Activated T-cell treated with anti-CD3 and anti-CD28 coated beads, Interleukin-2, amount 50 U/mL, for 72 hours (primary cell): Measurements from ENCODE around the gene ADM. TPM values are rescaled to one million over a fixed set of nuclear protein-coding genes. Genes with fewer than 3 reads are reported as not detected.
A peak's percentile ranks its signal among the peaks of the same experiment; 100 is the strongest.

Experiments
- ATAC-seq, 2 donors: fragments of 150-1000 bp; cut with Tn5 transposase; replicated peaks in 1 of 2; 2 replicates each; pipeline ENCODE4 v1.10.0; 2021; ENCODE audit warnings: moderate library complexity in 2 of 2, mild to moderate bottlenecking in 1 of 2
- DNase-seq, 2 donors: peaks; one replicate each; pipeline ENCODE4 v3.0.0; 2021 to 2022; ENCODE audit warnings: mixed read lengths in 1 of 2
- H3K27ac Mint-ChIP-seq: one replicate; pipeline ENCODE4 v1.8.0; 2022; ENCODE audit warnings: mild to moderate bottlenecking, moderate library complexity, mixed read lengths
- H3K27me3 Mint-ChIP-seq: one replicate; pipeline ENCODE4 v1.8.0; 2022; ENCODE audit warnings: low read depth, mixed read lengths
- H3K36me3 Mint-ChIP-seq, 2 donors: one replicate each; pipeline ENCODE4 v1.8.0; 2022; ENCODE audit warnings: mixed read lengths in 2 of 2, mild to moderate bottlenecking in 1 of 2; ENCODE audit not compliant: insufficient read depth in 2 of 2
- H3K4me1 Mint-ChIP-seq: one replicate; pipeline ENCODE4 v1.8.0; 2022; ENCODE audit warnings: low read depth, mixed read lengths
- H3K4me3 Mint-ChIP-seq, 2 donors: one replicate each; pipeline ENCODE4 v1.8.0; 2022; ENCODE audit warnings: mild to moderate bottlenecking in 2 of 2, mixed read lengths in 2 of 2, moderate library complexity in 2 of 2
- H3K9me3 Mint-ChIP-seq, 2 donors: one replicate each; pipeline ENCODE4 v1.8.0; 2022; ENCODE audit warnings: mixed read lengths in 2 of 2
- total RNA-seq, 2 donors: library from RNA; stranded (reverse); gene quantifications; one replicate each; pipeline ENCODE4 v1.2.3, GENCODE V29; 2022

The ADM gene
- total RNA-seq, 2 donors from 2014 or later = 2.0 to 4.6 TPM

- H3K27me3 Mint-ChIP-seq = peaks cover 33% of the 10 kb centered on the region
- H3K4me3 Mint-ChIP-seq = no peak overlapping the region
- DNase-seq = no peak
- no peaks in the 10 kb centered on the region for H3K4me1 Mint-ChIP-seq
- ATAC-seq = no peak
- H3K36me3 Mint-ChIP-seq = no peaks in the 10 kb centered on the region
- no peak overlapping the region for H3K27ac Mint-ChIP-seq
- H3K9me3 Mint-ChIP-seq = no peaks in the 10 kb centered on the region
Measured at GRCh38 chr11:10333490-10333889, 28.6 kb downstream of the ADM start.

GRCh38 chr11:10338287-10338686 is 33.4 kb downstream of the ADM start:
- no peak for DNase-seq
- Mint-ChIP-seq H3K27ac (no peak overlapping the region), H3K36me3 (peaks cover 0 to 3% of the 10 kb centered on the region in 2 donors), H3K4me1 (peaks cover 12% of the 10 kb centered on the region), H3K9me3 (no peaks in the 10 kb centered on the region), H3K4me3 (no peak overlapping the region), H3K27me3 (peaks cover 46% of the 10 kb centered on the region)
- ATAC-seq = no peak

GRCh38 chr11:10348650-10349280 is 43.9 kb downstream of the ADM start:
- Mint-ChIP-seq H3K4me1 (no peaks in the 10 kb centered on the region), H3K36me3 (no peaks in the 10 kb centered on the region), H3K4me3 (no peak overlapping the region), H3K27ac (no peak overlapping the region), H3K9me3 (no peaks in the 10 kb centered on the region), H3K27me3 (peaks cover 11% of the 10 kb centered on the region)
- ATAC-seq (no peak), DNase-seq (no peak)

DNA sequence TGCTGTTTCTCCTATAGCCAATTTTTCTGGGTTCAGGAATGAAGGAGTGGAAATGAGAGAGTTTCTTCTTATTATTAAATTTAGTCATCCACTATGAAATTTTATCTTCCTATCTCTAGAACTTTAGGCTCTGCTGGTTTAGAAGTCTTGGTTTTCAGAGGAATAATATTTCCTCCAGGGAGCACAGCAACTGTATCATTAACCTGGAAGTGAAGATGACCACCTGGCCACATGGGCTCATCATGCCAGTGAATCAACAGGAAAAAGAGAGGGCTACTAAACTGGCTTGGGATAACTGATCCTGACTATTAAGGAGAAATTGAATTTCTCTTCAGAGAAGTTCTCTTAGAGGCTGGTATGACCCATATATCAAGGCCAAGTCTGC is 44.4 kb downstream of the ADM start:
- Mint-ChIP-seq H3K4me1 (no peaks in the 10 kb centered on the region), H3K4me3 (no peak overlapping the region), H3K27ac (no peak overlapping the region), H3K27me3 (peaks cover 11% of the 10 kb centered on the region), H3K36me3 (no peaks in the 10 kb centered on the region), H3K9me3 (no peaks in the 10 kb centered on the region)
- ATAC-seq (no peak), DNase-seq (no peak)

- ATAC-seq = no peak
- H3K4me1 Mint-ChIP-seq = no peaks in the 10 kb centered on the region
- no peaks in the 10 kb centered on the region for H3K36me3 Mint-ChIP-seq
- H3K27ac Mint-ChIP-seq = no peak overlapping the region
- DNase-seq = no peak
- no peak overlapping the region for H3K4me3 Mint-ChIP-seq
- H3K27me3 Mint-ChIP-seq = peaks cover 11% of the 10 kb centered on the region
- H3K9me3 Mint-ChIP-seq = no peaks in the 10 kb centered on the region
Measured at GRCh38 chr11:10349806-10350205, 44.9 kb downstream of the ADM start.

DNA sequence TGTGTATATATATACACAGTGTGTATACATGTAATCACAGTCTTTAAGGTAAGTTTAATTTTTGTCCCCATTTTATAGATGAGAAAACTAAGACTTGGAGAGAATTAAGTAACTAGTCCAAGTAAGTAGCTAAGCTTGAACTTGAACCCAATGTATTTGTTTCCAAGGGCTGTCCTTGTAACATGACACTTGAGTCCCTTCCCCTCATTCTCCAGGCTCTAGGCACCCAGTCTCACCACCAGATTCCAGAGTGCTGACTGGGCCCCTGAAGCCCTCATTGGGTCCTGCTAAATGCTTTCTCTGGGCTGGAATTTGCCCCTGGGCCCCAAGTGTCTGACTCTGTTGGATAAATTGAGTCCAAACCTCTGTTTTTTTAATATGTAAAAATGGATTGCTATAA is 45.5 kb downstream of the ADM start:
- peaks cover 6% of the 10 kb centered on the region for H3K27me3 Mint-ChIP-seq
- H3K4me3 Mint-ChIP-seq = no peak overlapping the region
- H3K9me3 Mint-ChIP-seq = no peaks in the 10 kb centered on the region
- ATAC-seq (no peak), DNase-seq (no peak)
- no peaks in the 10 kb centered on the region for H3K36me3 Mint-ChIP-seq
- H3K27ac Mint-ChIP-seq = no peak overlapping the region
- H3K4me1 Mint-ChIP-seq = no peaks in the 10 kb centered on the region

GRCh38 chr11:10351435-10351764 is 46.5 kb downstream of the ADM start:
- DNase-seq (no peak), ATAC-seq (no peak)
- peaks cover 6% of the 10 kb centered on the region for H3K27me3 Mint-ChIP-seq
- H3K4me1 Mint-ChIP-seq = no peaks in the 10 kb centered on the region
- H3K36me3 Mint-ChIP-seq = no peaks in the 10 kb centered on the region
- no peak overlapping the region for H3K4me3 Mint-ChIP-seq
- no peak overlapping the region for H3K27ac Mint-ChIP-seq
- H3K9me3 Mint-ChIP-seq = no peaks in the 10 kb centered on the region

DNA sequence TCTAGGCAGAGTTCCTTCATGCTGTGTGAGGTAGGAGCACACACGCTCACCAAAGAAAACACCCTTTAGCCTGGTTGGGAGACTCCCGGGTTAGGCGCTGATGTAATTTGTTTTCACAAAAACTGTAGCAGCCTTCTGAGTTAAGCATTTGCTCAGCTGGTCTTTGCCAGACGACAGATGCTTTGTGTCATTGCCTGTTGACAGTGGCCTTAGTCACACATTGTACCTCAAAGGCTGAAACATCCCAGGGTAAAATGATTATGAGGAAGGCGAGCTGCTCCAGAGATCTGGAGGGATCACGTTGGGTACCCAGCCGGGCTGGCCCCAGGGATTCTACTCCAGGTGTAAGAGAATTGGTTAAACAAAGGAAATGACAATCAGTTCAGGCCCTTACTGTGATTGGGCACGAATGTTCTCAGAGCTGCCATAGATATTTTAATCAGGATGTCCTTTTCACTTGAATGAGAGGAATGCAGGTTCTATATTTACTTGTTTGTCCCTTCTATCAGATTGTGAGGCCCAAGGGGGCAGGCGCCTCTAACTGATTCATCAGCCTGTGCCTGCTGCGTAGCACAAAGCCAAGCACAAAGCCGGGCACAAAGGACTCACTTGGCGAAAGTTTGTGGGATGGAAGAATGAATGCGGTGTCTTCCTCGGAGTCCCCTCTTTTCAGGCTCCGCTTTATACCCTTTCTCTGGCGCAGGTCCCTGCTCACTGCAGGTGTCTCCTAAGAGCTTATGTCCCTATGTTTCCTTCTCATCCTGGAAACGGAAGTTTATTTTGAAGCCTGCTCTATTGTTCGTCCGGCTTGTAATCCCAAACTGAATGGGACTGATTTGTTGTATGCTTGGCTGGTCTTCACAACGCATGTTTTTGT is 47.1 kb downstream of the ADM start:
- Mint-ChIP-seq H3K27ac (no peak overlapping the region), H3K27me3 (peaks cover 6% of the 10 kb centered on the region), H3K36me3 (no peaks in the 10 kb centered on the region), H3K9me3 (no peaks in the 10 kb centered on the region), H3K4me3 (no peak overlapping the region), H3K4me1 (no peaks in the 10 kb centered on the region)
- ATAC-seq (peak in 1 of 2 donors; percentile 21), DNase-seq (no peak)

- Mint-ChIP-seq H3K4me1 (no peaks in the 10 kb centered on the region), H3K36me3 (no peaks in the 10 kb centered on the region), H3K27ac (no peak overlapping the region), H3K9me3 (no peaks in the 10 kb centered on the region), H3K4me3 (no peak overlapping the region), H3K27me3 (peaks cover 7% of the 10 kb centered on the region)
- DNase-seq (no peak), ATAC-seq (no peak)
Measured at GRCh38 chr11:10352921-10353550, 48.2 kb downstream of the ADM start.

DNA sequence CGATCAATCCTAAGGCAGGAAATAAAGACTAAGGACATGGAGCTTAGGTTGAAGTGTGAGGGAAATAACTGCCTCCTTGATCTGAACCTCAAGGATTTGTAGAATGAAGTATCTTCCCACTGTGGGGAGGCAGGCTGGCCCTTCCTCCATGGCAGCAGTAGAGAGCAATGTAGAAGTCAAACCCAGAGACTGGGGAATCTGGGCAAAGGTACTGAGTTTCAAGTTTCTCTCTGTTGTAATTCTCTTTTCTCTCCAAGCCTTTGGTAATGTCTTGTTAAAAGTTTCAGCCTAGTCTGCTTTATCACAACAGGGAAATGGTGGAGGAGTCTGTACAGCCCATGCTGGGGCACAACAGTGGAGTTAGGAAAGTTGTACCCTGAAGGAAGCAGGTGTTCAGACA is 49.5 kb downstream of the ADM start:
- Mint-ChIP-seq H3K27me3 (peaks cover 16% of the 10 kb centered on the region), H3K4me1 (no peaks in the 10 kb centered on the region), H3K36me3 (no peaks in the 10 kb centered on the region), H3K4me3 (no peak overlapping the region), H3K27ac (no peak overlapping the region), H3K9me3 (no peaks in the 10 kb centered on the region)
- DNase-seq = no peak
- no peak for ATAC-seq

DNA sequence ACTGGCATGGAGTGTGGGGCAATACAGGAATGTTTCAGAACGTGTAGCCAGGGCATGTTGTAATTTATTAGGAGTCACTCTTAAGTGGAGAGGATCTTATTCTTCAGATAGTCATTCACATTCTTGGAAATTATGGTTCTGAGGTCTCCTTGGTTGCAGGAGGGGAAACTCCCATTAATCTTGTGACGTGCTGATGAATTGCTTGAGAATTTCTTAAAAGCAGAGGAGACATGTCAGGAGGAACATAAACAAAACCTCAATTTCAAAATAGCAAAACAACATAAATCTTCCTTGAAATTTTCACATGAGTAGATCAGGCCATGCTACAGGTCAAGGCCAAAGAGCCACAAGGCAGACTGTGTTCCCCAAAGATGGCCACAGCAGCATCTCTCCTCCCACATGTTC is 50.4 kb downstream of the ADM start:
- no peak overlapping the region for H3K4me3 Mint-ChIP-seq
- no peaks in the 10 kb centered on the region for H3K9me3 Mint-ChIP-seq
- DNase-seq = no peak
- H3K36me3 Mint-ChIP-seq = no peaks in the 10 kb centered on the region
- no peak overlapping the region for H3K27ac Mint-ChIP-seq
- no peak for ATAC-seq
- H3K27me3 Mint-ChIP-seq = peaks cover 23% of the 10 kb centered on the region
- no peaks in the 10 kb centered on the region for H3K4me1 Mint-ChIP-seq

DNA sequence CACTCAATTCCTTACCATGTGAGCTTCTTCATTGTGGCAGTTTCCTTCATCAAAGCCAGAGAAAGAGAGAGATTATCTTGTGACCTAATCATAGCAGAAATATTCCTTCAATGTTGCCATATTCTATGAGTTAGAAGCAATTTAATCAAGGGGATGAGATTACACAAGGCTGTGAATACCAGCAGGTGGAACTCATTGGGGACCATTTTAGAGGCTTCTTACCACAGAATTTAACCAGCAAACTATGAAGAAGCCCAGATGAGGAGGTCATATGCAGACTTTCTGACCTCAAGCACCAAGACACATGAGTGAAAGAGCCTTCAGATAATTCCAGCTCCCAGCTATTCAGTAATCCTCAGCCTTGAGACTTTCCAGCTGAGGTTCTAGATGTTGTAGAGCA is 51.3 kb downstream of the ADM start:
- Mint-ChIP-seq H3K27ac (no peak overlapping the region), H3K36me3 (peaks cover 0 to 3% of the 10 kb centered on the region in 2 donors), H3K9me3 (peaks cover 0 to 3% of the 10 kb centered on the region in 2 donors), H3K4me1 (no peaks in the 10 kb centered on the region), H3K27me3 (peaks cover 32% of the 10 kb centered on the region), H3K4me3 (no peak overlapping the region)
- ATAC-seq = no peak
- DNase-seq = no peak
